ENCODE results near the gene ATXN7L1.

DNA sequence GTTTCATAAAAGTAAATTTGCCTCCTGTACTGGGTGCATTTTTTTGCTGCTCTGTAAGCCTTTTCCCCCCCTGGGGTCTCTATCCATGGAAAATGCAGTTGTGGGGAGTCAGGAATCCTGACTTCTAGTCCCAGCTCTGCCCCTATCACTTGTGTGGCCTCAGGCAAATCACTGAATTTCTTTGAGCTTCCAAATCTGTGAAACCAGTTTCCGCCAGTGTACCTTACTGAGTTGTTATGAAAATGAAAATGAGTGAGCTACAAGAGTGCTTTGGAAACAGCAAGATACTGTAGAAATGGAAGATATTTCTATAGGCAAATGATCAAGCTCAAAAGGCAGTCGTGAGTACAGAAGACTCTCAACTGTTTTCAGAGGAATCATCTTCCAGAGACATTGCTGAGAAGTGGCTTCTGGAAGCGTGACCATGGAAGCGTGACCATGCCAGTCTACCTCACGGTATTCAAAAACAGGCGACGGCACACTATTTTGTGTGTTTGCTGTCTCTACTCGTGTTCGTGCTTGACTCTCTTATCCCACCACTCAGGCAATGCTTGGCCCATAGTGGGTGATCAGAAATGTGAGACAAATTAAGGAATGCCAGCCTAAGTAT lies 107.4 kb downstream of the ATXN7L1 start:
- no peak for TF ChIP-seq ZNF8 (CRISPR knock-in tag; IDR thresholded peaks at IDR 0.05)
- no peak for TF ChIP-seq ZFP3 (CRISPR knock-in tag; IDR thresholded peaks at IDR 0.05)
- TF ChIP-seq, protein P1, sequence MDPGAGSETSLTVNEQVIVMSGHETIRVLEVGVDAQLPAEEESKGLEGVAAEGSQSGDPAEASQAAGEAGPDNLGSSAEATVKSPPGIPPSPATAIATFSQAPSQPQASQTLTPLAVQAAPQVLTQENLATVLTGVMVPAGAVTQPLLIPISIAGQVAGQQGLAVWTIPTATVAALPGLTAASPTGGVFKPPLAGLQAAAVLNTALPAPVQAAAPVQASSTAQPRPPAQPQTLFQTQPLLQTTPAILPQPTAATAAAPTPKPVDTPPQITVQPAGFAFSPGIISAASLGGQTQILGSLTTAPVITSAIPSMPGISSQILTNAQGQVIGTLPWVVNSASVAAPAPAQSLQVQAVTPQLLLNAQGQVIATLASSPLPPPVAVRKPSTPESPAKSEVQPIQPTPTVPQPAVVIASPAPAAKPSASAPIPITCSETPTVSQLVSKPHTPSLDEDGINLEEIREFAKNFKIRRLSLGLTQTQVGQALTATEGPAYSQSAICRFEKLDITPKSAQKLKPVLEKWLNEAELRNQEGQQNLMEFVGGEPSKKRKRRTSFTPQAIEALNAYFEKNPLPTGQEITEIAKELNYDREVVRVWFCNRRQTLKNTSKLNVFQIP (CRISPR knock-in tag; IDR thresholded peaks at IDR 0.05; ENCODE audit: borderline replicate concordance, low read depth) = no peak
- no peak for TF ChIP-seq SNAI2 (CRISPR knock-in tag; IDR thresholded peaks at IDR 0.05)
- TF ChIP-seq, protein P2, sequence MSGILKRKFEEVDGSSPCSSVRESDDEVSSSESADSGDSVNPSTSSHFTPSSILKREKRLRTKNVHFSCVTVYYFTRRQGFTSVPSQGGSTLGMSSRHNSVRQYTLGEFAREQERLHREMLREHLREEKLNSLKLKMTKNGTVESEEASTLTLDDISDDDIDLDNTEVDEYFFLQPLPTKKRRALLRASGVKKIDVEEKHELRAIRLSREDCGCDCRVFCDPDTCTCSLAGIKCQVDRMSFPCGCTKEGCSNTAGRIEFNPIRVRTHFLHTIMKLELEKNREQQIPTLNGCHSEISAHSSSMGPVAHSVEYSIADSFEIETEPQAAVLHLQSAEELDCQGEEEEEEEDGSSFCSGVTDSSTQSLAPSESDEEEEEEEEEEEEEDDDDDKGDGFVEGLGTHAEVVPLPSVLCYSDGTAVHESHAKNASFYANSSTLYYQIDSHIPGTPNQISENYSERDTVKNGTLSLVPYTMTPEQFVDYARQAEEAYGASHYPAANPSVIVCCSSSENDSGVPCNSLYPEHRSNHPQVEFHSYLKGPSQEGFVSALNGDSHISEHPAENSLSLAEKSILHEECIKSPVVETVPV (CRISPR knock-in tag; IDR thresholded peaks at IDR 0.05) = no peak
- no peak for TF ChIP-seq ISL1 (CRISPR knock-in tag; IDR thresholded peaks at IDR 0.05)
- TF ChIP-seq, protein P3, sequence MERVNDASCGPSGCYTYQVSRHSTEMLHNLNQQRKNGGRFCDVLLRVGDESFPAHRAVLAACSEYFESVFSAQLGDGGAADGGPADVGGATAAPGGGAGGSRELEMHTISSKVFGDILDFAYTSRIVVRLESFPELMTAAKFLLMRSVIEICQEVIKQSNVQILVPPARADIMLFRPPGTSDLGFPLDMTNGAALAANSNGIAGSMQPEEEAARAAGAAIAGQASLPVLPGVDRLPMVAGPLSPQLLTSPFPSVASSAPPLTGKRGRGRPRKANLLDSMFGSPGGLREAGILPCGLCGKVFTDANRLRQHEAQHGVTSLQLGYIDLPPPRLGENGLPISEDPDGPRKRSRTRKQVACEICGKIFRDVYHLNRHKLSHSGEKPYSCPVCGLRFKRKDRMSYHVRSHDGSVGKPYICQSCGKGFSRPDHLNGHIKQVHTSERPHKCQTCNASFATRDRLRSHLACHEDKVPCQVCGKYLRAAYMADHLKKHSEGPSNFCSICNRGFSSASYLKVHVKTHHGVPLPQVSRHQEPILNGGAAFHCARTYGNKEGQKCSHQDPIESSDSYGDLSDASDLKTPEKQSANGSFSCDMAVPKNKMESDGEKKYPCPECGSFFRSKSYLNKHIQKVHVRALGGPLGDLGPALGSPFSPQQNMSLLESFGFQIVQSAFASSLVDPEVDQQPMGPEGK (CRISPR knock-in tag; IDR thresholded peaks at IDR 0.05; ENCODE audit: borderline replicate concordance) = no peak
- no peak for TF ChIP-seq ZFP30 (CRISPR knock-in tag; IDR thresholded peaks at IDR 0.05)
- TF ChIP-seq, protein P4, sequence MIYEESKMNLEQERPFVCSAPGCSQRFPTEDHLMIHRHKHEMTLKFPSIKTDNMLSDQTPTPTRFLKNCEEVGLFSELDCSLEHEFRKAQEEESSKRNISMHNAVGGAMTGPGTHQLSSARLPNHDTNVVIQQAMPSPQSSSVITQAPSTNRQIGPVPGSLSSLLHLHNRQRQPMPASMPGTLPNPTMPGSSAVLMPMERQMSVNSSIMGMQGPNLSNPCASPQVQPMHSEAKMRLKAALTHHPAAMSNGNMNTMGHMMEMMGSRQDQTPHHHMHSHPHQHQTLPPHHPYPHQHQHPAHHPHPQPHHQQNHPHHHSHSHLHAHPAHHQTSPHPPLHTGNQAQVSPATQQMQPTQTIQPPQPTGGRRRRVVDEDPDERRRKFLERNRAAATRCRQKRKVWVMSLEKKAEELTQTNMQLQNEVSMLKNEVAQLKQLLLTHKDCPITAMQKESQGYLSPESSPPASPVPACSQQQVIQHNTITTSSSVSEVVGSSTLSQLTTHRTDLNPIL (CRISPR knock-in tag; IDR thresholded peaks at IDR 0.05; ENCODE audit: low read depth) = no peak
